NCI-H2029 (cell line): Measurements from ENCODE around the gene OPN1MW3.
"Not testable (repeated sequence)": the region's sequence is repeated elsewhere in the genome, so short reads cannot be mapped to it uniquely, and the experiment has no call there.

Source experiments
- DNase-seq: peaks from one replicate; lab custom pipeline; 2025; lab: John Stamatoyannopoulos, UW

Gene OPN1MW3

DNA sequence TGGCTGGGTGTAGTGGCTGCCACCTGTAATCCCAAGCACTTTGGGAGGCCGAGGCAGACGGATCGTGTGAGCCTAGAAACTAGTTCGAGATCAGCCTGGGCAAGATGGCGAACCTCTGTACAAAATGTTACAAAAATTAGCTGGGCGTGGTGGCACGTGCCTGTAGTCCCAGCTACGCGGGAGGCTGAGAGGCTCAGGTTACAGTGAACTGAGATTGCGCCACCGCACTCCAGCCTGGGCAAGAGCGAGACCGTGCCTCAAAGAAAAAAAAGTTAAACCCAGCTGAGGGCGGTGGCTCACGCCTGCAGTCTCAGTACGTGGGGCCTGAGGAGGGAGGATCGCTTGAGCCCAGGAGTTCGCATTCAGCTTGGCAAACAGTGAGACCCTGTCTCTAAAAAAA lies 39.3 kb downstream of the OPN1MW3 start:
- DNase-seq, result no peak

DNA sequence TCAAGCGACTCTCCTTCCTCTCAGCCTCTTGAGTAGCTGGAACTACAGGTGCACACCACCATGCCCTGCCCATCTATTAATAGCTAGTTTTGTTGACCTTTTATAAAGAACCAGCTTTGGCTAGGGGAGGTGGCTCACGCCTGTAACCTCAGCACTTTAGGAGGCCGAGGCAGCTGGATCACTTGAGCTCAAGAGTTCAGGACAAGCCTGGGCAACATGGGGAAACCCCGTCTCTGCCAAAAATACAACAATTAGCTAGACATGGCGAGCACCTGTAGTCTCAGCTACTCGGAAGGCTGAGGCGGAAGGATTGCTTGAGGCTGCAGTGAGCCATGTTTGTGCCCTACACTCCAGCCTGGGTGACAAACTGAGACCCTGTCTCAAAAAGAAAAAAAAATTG lies 40.9 kb downstream of the OPN1MW3 start:
- DNase-seq, result no peak

DNA sequence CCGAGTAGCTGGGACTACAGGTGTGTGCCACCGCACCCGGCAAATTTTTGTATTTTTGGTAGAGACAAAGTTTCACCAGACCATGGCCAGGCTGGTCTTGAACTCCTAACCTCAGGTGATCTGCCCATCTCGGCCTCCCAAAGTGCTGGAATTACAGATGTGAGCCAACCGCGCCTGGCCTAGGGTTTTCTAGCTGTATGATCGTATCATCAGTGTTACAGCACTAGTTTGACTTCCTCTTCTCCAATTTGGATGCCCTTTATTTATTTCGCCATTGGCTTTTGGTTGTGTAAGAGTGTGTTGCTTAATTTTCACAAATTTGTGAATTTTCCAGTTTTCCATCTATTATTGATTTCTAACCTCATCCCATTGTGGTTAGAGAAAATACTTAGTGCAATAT lies 43.4 kb downstream of the OPN1MW3 start:
- DNase-seq, result no peak

DNA sequence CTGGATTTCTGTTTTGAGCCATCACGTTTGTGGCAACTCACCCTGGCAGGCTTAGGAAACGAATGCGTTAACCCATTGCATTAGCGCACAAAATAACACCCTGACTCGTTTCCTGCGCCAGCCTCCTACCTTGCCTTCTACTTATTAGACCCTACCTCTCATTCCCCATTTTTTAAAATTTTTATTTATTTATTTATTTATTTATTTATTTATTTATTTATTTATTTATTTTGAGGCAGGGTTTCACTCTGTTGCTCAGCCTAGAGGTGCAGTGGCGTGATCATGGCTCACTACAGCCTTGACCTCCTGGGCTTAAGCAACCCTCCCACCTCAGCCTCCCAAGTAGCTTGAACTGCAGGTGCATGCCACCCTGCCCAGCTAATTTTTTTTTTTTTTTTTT lies 45.6 kb downstream of the OPN1MW3 start:
- not testable (repeated sequence) for DNase-seq

DNA sequence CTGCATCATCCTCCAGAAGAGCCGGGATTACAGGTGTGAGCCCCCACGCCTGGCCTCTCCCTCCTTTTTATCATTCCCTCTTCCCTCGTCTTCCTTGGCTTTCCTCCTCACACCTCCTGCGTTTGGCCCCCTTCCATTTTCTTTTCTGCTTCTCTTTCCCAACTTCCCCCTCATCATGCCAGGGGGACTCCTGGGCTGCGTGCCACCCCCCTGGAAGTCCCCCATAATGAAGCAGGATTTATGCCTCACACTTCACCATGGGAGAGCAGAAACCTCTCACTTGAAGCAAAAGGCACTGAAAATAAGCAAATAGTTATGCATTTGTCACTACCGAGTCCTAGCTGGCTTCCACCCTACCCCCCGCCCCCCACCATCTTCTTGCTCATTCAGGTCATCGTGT lies 46.1 kb downstream of the OPN1MW3 start:
- no peak for DNase-seq

DNA sequence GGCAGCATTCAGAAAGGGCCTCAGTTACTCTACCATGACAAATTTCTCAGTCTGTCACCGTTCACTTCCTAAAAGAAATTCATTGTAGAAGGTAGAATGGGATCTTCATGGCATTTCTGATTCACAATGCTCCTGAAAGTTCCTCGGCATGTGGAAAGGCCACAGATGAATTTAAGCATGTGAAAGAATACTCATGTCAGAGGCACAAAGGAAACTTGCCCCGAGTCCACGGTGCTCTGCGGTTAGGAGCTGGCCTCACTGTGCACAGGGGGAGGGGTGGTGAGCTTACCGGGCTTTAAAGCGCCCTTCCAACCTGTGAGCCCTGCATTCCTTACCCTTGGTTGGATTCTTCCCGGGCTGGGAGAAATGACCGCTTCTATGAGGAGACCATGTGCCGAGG lies 47.5 kb downstream of the OPN1MW3 start:
- no peak for DNase-seq

DNA sequence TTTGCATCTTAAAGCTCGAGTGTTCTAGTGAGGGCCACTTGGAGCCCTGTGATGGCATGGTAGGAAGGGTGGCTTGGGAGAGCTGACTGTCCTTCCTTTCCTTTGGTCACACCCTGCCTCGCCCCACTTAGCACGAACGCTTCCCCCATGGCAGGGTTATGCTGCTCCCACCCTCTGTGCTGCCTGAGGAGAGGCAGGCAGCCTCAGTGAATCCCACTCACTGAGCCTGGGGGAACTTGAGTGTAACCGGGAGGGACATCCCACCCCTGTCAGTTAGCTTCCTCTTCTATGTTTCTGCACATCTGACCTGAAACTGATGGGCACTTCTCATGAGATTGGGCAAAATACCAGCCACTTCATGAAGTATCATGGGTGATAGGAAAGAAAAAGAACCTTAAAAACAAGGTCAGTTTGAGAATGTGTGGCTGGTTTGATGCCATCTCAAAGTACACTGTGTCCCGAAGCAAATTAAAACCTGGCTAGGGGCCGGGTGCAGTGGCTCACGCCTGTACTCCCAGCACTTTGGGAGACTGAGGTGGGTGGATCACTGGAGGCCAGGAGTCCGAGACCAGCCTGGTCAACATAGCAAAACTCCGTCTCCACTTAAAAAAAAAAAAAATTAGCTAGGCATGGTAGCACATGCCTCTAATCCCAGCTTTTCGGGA lies 48.3 kb downstream of the OPN1MW3 start:
- no peak for DNase-seq

DNA sequence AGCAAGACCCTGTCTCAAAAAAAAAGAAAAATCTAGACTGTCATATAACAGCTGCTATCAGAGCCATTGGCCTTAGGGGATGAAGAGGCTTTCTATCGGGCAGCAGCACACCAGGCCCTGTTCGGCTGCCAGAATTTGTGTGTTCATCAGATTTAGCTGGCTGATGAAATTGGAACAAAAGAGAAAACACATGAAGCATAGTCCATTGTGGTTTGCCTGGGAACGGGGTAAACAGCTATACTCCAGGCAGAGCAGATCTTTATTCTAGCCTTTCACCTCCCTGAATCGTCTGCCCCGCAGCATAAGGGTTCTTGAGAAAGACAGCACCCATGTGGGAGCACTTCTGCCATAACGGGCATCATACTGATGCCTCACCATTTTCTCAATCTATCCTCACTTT lies 49.8 kb downstream of the OPN1MW3 start:
- no peak for DNase-seq

DNA sequence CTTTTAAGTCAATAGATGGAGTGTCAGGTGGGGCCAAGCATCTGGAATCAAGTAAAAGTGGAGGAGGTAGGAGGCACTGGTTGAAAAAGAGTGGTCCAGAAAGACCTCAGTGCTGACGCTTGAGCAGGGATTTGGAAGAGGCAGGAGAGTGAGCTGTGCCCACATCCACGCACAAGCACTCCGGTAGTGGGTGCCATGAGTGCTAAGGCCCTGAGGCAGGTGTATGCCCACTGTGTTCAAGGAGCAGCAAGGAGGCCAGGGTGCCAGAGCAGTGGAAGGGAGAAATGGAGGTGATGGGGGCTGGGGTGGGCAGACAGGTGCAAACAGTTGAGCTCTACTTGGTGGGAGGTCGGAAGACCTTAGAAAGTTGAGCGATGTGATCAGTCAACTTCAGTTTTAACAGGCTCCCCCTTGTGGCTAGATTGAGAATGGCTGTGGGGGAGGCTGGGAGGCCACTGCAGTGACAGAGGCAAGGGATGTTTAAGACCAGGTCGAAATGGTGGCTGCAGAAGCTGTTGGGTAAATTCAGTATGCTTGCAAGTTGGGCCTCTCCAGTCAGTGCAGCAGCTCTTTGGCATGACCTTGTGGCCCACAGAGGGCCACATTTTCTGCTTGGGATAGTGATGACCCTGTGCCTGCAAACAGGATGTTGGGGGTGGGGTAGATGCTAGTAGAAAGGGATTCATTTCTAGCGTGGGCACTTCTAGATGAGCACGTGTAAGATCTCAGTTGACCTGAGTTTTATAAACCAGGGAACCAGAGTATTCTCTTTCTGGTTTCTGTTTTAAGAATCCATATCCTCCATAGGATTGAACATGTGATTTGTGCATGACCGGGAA lies 50.9 kb downstream of the OPN1MW3 start:
- DNase-seq, result no peak

DNA sequence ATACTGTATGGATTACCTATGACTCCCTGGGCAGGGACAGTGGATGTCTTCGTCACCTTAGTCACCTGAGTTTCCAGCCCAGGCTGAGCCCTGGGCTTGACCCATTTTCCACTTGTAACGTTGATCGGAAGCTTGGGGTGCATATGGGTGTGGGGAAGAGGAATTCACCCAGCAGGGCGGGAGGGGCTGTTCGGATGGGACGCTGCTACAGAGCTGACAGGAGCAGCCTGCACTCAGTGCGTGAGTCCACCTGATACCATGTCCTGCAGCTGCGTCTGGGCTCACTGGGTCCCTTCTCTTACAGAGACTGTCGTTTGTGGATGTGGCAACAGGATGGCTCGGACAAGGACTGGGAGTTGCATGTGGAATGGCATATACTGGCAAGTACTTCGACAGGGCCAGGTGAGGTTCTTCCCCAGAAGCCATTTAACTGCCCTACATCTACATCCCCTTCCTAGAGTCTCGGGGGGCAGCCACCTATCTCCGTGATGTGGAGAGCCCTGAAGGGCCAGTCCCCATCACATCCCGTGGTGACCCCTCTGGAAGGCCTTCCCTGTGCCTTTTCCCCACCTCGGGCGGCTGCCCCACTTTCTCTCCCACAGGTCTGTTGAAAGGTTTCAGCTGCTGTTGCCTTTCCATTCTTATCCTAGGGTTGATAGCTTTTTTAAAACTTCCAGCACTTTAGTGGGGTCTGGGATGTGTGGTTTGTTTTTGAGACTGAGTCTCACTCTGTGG lies 51.8 kb downstream of the OPN1MW3 start:
- DNase-seq, result no peak

DNA sequence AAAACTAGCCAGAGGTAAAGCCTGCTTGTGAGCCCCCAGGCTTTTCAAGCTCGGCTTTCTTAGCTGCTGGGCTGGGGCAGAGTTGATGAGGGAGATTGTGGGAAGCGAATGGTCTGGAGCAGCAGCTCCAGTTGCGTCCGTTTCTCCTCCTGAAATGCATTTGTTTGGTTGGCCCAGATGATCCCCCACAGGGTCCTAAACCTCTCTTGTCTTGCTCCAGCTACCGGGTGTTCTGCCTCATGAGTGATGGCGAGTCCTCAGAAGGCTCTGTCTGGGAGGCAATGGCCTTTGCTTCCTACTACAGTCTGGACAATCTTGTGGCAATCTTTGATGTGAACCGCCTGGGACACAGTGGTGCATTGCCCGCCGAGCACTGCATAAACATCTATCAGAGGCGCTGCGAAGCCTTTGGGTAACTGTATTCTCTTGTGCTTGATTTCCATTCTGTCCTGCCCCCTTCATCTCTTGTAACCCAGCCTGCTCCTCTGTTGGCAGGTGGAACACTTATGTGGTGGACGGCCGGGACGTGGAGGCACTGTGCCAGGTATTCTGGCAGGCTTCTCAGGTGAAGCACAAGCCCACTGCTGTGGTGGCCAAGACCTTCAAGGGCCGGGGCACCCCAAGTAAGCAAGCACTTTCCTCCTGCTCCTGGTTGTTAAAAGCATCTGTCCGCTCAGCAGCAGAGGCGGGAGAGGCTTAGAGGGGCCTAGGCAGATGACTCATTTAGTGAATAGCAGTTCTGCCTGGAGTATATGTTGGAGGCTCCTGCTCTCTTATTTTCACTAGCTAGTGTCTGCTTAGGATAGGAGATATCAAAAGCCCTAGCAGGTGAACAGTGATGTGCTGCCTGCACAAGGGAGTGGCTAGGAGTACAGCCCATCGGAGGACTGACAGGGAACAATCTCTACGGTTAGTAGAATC lies 53.5 kb downstream of the OPN1MW3 start:
- DNase-seq, result no peak

DNA sequence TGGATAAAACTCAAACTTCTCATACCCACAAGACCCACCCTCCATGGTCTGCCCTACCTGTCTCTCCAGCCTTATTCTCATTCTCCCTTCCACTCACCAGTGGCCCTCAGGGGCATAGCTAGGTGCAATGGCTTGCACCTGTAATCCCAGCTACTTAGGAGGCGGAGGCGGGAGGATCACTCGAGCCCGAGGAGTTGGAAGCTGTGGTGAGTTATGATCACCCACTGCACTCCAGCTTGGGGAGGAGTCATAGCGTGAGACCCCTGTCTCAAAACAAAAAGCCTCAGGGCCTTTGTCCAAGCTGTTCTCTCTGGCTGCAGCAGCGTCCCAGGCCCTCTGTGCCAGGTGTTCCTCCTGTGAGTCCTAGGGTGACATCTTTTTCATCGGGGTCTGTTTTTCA lies 54.7 kb downstream of the OPN1MW3 start:
- DNase-seq, result no peak

DNA sequence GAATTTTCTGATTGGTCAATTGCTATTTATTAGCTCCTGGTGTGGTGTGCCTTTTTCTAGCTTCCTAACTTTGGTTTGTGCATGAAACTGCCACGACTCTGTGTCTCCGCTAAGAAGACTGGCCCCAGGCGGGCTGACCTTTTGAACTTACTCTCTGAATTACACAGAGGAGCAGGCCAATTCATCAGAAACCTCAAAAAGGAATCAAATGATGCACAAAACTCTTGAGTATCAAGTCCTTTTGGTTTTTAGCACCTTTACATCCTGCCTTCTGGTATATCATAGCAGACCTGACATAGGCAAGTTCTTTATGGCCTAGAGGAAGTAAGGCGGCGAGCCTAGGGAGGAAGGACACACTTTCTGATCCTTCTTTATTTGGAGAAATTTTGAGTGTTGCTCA lies 55.8 kb downstream of the OPN1MW3 start:
- no peak for DNase-seq

DNA sequence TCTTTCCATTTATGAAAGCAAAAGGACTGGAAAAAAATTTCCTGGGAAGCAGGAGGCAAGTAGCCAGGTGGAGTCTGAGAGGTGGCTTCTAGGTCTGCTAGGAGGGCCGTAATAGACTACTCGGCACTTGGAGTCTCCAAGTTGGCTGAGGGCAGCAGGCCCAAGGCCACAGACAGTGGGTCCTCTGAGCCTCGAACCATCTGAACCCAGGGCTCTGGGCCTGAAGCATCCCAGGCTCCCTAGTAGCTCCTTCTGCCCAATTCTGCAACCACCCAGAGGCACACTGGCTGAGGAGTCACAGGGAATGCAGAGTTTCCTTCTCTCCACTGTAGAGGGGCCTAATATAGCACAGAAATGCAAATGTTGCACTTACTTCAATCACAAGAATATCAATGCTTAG lies 58.0 kb downstream of the OPN1MW3 start:
- no peak for DNase-seq

DNA sequence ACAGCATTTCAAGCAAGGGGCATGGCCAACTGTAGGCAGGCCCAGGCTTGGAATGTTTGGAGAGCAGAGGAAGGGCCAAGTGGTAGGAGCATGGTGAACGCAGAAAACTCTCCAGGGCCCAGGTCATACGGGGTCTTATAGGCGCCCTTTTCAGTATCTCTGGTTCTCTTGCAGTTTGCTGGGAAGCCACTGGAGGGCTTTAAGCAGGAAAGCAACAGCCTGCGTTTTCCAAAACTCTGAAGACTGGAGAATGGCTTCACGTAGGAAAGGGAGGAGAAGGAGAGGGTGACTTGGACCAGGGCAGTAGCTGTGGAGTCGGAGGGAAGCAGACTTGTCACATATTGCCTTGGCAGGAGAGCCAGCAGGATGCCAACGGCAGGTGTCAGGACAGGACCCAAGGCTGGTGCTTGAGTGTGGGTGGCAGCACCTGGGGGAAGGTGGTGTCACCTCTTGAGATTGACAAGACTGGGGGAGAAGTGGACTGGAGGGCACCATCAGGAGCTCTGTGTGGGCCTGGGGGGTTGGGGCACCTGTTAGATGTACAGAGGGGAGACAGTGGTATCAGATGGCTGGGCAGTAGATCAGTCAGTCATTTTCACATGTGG lies 60.1 kb downstream of the OPN1MW3 start:
- DNase-seq, result no peak

DNA sequence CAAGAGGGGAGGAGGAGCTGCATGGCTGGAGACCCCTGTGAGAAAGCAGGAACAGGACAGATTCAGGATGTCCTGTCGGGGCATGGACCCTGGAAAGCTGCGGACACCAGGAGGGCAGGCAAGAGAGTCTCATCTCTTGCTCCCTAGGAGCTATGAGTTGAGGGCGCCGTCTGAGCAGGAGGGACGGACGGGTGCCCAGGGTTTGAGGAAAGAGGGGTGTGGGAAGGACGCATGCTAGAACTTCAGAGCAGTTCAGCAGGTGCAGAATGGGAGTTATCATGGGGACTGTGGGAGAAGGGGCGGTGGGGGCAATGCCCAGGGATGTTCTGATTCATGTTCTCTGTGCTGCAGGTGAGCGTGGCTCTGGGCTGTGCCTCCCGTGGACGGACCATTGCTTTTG lies 63.0 kb downstream of the OPN1MW3 start:
- no peak for DNase-seq
